Endometrium (tissue), 2 donors: Measurements from ENCODE around the gene SGSM1.
"Not testable (repeated sequence)": the region's sequence is repeated elsewhere in the genome, so short reads cannot be mapped to it uniquely, and the experiment has no call there.

Source experiments
- FAIRE-seq: peaks from 2 replicates; lab custom pipeline; 2012; peaks lifted over from hg19 to GRCh38; lab: Jason Lieb, UNC
- donor health status: control.
- donor health status: control.

Gene SGSM1

GRCh38 chr22:24837517-24837916 lies 31.5 kb downstream of the SGSM1 start:
- FAIRE-seq = not testable (repeated sequence)

- FAIRE-seq = no peak
Measured at GRCh38 chr22:24841261-24841660, 35.2 kb downstream of the SGSM1 start.

- no peak for FAIRE-seq
Measured at GRCh38 chr22:24843048-24843447, 37.0 kb downstream of the SGSM1 start.

GRCh38 chr22:24845041-24845898 lies 39.3 kb downstream of the SGSM1 start:
- FAIRE-seq = no peak

- no peak for FAIRE-seq
Measured at GRCh38 chr22:24847490-24847889, 41.5 kb downstream of the SGSM1 start.

- FAIRE-seq = no peak
Measured at GRCh38 chr22:24848559-24849168, 42.7 kb downstream of the SGSM1 start.

- no peak for FAIRE-seq
Measured at GRCh38 chr22:24855794-24856193, 49.8 kb downstream of the SGSM1 start.

- FAIRE-seq = no peak
Measured at GRCh38 chr22:24857576-24857975, 51.6 kb downstream of the SGSM1 start.

- no peak for FAIRE-seq
Measured at GRCh38 chr22:24859587-24859986, 53.6 kb downstream of the SGSM1 start.

- no peak for FAIRE-seq
Measured at GRCh38 chr22:24865508-24865907, 59.5 kb downstream of the SGSM1 start.

GRCh38 chr22:24867323-24868022 lies 61.5 kb downstream of the SGSM1 start:
- FAIRE-seq = no peak

- FAIRE-seq = no peak
Measured at GRCh38 chr22:24868979-24869378, 63.0 kb downstream of the SGSM1 start.

- no peak for FAIRE-seq
Measured at GRCh38 chr22:24871611-24872205, 65.7 kb downstream of the SGSM1 start.

GRCh38 chr22:24873226-24873625 lies 67.2 kb downstream of the SGSM1 start:
- FAIRE-seq = no peak

- no peak for FAIRE-seq
Measured at GRCh38 chr22:24875862-24876506, 70.0 kb downstream of the SGSM1 start.

- no peak for FAIRE-seq
Measured at GRCh38 chr22:24876700-24877099, 70.7 kb downstream of the SGSM1 start.

- FAIRE-seq = no peak
Measured at GRCh38 chr22:24878969-24879368, 73.0 kb downstream of the SGSM1 start.

GRCh38 chr22:24883432-24883831 lies 77.4 kb downstream of the SGSM1 start:
- no peak for FAIRE-seq

GRCh38 chr22:24887260-24887659 lies 81.2 kb downstream of the SGSM1 start:
- no peak for FAIRE-seq

GRCh38 chr22:24893341-24894070 lies 87.5 kb downstream of the SGSM1 start:
- no peak for FAIRE-seq

- peak; percentile 45 for FAIRE-seq
Measured at GRCh38 chr22:24894220-24894975, 88.4 kb downstream of the SGSM1 start.
